A549 (cell line): ENCODE results near the gene PCNX1. TPM values are rescaled to one million over a fixed set of nuclear protein-coding genes. Genes with fewer than 3 reads are reported as not detected.
"Not testable (repeated sequence)": the region's sequence is repeated elsewhere in the genome, so short reads cannot be mapped to it uniquely, and the experiment has no call there.

Experiments used
- ATAC-seq, 2 experiments: fragments of 200-7000 bp in 1 of 2; fragments of >200 bp in 1 of 2; cut with Nextera tagmentation in 1 of 2; cut with Tn5 transposase in 1 of 2; 3 replicates each; pipeline versions ENCODE4 v1.8.0 to v1.9.1; 2018 to 2020; ENCODE audit warnings: mild to moderate bottlenecking in 1 of 2, moderate library complexity in 1 of 2
- CTCF ChIA-PET: fragments of 300-600 bp; sonication (Branson Sonifier 250); formaldehyde crosslinking; extraction: SDS; loops from one replicate; lab custom pipeline; 2021; ENCODE audit warnings: antibody characterized with exemption, inconsistent platforms; lab: Yijun Ruan, JAX
- POLR2A ChIA-PET: fragments of 350-600 bp; formaldehyde crosslinking; extraction: SDS; loops from one replicate; lab custom pipeline; 2021; ENCODE audit warnings: antibody characterized with exemption, inconsistent platforms; lab: Yijun Ruan, JAX
- DNase-seq, 2 experiments: peaks; one replicate each; pipeline versions ENCODE4 v3.0.0 to v3.0.0-alpha.2; 2011 to 2016; ENCODE audit warnings: low read depth in 1 of 2, low spot score in 1 of 2
- FAIRE-seq: peaks from 2 replicates; lab custom pipeline; 2011; peaks lifted over from hg19 to GRCh38; lab: Jason Lieb, UNC
- H3K27ac ChIP-seq, 2 experiments: fragments of >200 bp; sonication (Bioruptor Twin); formaldehyde crosslinking; 3 replicates each; pipeline ENCODE4 v1.5.1; 2016 to 2017
- H3K4me1 ChIP-seq: fragments of >200 bp; sonication (Bioruptor Twin); formaldehyde crosslinking; 3 replicates; pipeline ENCODE4 v1.6.1; 2016
- H3K4me2 ChIP-seq: fragments of >200 bp; sonication (Bioruptor Twin); formaldehyde crosslinking; 3 replicates; pipeline ENCODE4 v1.6.1; 2016
- H3K4me3 ChIP-seq: fragments of >200 bp; sonication (Bioruptor Twin); formaldehyde crosslinking; 3 replicates; pipeline ENCODE4 v1.5.1; 2016
- H3K9me3 ChIP-seq: fragments of >200 bp; sonication (Bioruptor Twin); formaldehyde crosslinking; 3 replicates; pipeline ENCODE4 v1.6.1; 2016
- BHLHE40 ChIP-seq: IDR thresholded peaks from 2 replicates; pipeline ENCODE4 v1.6.1; 2012; ENCODE audit warnings: low read depth, low read length, inconsistent platforms
- CEBPB ChIP-seq, 2 experiments: fragments of >200 bp in 1 of 2; sonication (Bioruptor Twin) in 1 of 2; formaldehyde crosslinking in 1 of 2; IDR thresholded peaks; 2 replicates each; pipeline ENCODE4 v1.6.1; 2012 to 2016
- HEYL ChIP-seq: fragments of 250-450 bp; sonication (Bioruptor Pico); IDR thresholded peaks from 2 replicates; pipeline ENCODE4 v1.8.0; 2021; ENCODE audit warnings: mild to moderate bottlenecking, moderate library complexity
- HOXB5 ChIP-seq: fragments of 250-450 bp; sonication (Bioruptor Pico); IDR thresholded peaks from 2 replicates; pipeline ENCODE4 v1.5.0; 2020; ENCODE audit warnings: mild to moderate bottlenecking, moderate library complexity
- JUN ChIP-seq, 2 experiments: fragments of >200 bp; sonication (Bioruptor Twin); formaldehyde crosslinking; IDR thresholded peaks; 2 replicates in 1 of 2; 3 replicates in 1 of 2; pipeline ENCODE4 v1.6.1; 2016 to 2017
- KDM5A ChIP-seq: fragments of 200-600 bp; sonication (generic); IDR thresholded peaks from 2 replicates; pipeline ENCODE4 v1.6.1; 2016; ENCODE audit warnings: antibody characterized with exemption, mild to moderate bottlenecking
- RAD21 ChIP-seq, 2 experiments: fragments of >200 bp in 1 of 2; sonication (Bioruptor Twin) in 1 of 2; formaldehyde crosslinking in 1 of 2; IDR thresholded peaks in 1 of 2; conservative IDR thresholded peaks in 1 of 2; 2 replicates in 1 of 2; 3 replicates in 1 of 2; pipeline ENCODE4 v1.6.1; 2012 to 2018; ENCODE audit warnings: inconsistent platforms in 1 of 2
- RARB ChIP-seq: fragments of 250-450 bp; sonication (Bioruptor Pico); IDR thresholded peaks from 2 replicates; pipeline ENCODE4 v1.8.0; 2021; ENCODE audit warnings: mild to moderate bottlenecking, moderate library complexity
- RFX5 ChIP-seq: fragments of 450-650 bp; IDR thresholded peaks from 2 replicates; pipeline ENCODE4 v1.7.1; 2014; ENCODE audit warnings: antibody characterized with exemption, mild to moderate bottlenecking, moderate library complexity
- TFCP2L1 ChIP-seq: fragments of 250-450 bp; sonication (Bioruptor Pico); IDR thresholded peaks from 2 replicates; pipeline ENCODE4 v1.5.0; 2021; ENCODE audit warnings: mild to moderate bottlenecking
- ZNF302 ChIP-seq: fragments of 250-450 bp; sonication (Bioruptor Pico); IDR thresholded peaks from 2 replicates; pipeline ENCODE4 v1.9.0; 2021; ENCODE audit warnings: inconsistent platforms, mild to moderate bottlenecking, moderate library complexity
- WGBS: methylation state at CpG from one replicate; pipeline ENCODE4 v1.1.6; 2017; ENCODE audit errors: missing lambda C conversion rate; 5-methylcytosine and 5-hydroxymethylcytosine counted together
- polyA plus RNA-seq, 4 experiments: library from polyadenylated mRNA; depleted of rRNA in 3 of 4; stranded (reverse); fragments of >200 nt; fragmentation: RNase III in 1 of 4; extraction: RNeasy Plus Mini Kit Qiagen cat#74134 plus additional on column Dnase treatment in 1 of 4; gene quantifications; 2 replicates in 3 of 4; 3 replicates in 1 of 4; pipeline ENCODE4 v1.2.3, GENCODE V29; 2011 to 2017
- TF ChIP-seq, protein P1 (sequence below): fragments of 200-600 bp; sonication (generic); IDR thresholded peaks from 2 replicates; pipeline ENCODE4 v1.6.1; 2016; ENCODE audit warnings: antibody characterized with exemption, mild to moderate bottlenecking, moderate library complexity
- TF ChIP-seq, protein P2 (sequence below): fragments of 150-350 bp; IDR thresholded peaks from 2 replicates; pipeline ENCODE4 v1.6.1; 2014; ENCODE audit warnings: low read depth, mild to moderate bottlenecking, low read length
- TF ChIP-seq, protein P3 (sequence below): IDR thresholded peaks from 2 replicates; pipeline ENCODE4 v1.6.1; 2012; ENCODE audit warnings: low read depth, borderline replicate concordance
- TF ChIP-seq, protein P4 (sequence below): fragments of >200 bp; sonication (Bioruptor Twin); formaldehyde crosslinking; IDR thresholded peaks from 3 replicates; pipeline ENCODE4 v1.5.1; 2016

PCNX1 gene
- polyA plus RNA-seq, 2 of the 4 experiments (the other 2 are of a cell fraction) = 10.4 to 45.0 TPM

DNA sequence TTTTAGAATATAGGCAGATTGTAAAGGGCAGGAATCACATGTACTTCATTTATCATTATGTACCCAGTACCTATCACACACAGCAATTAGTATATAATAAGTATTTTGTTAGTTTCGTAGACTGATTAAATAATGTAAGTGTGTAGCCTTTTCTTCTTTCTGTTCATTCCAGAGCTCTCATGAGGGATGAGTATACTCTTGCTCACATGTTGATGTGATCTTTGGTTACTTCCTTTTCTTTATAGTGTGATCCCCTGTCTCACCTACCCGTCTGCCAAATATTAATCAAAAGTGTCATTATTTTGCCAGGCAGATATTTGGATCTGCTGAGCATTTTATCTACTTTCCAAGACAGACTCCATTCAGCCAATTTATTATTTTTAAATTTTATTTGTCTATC lies 156.1 kb downstream of the PCNX1 start (continued):
- TF ChIP-seq RFX5 (no peak), HEYL (CRISPR knock-in tag) (no peak), RAD21 (conservative IDR thresholded peaks at IDR 0.05 in 1 of 2, IDR thresholded peaks at IDR 0.05 in 1 of 2) (no peak), CEBPB (IDR thresholded peaks at IDR 0.05) (no peak), HOXB5 (CRISPR knock-in tag) (no peak)
- TF ChIP-seq, protein P1, sequence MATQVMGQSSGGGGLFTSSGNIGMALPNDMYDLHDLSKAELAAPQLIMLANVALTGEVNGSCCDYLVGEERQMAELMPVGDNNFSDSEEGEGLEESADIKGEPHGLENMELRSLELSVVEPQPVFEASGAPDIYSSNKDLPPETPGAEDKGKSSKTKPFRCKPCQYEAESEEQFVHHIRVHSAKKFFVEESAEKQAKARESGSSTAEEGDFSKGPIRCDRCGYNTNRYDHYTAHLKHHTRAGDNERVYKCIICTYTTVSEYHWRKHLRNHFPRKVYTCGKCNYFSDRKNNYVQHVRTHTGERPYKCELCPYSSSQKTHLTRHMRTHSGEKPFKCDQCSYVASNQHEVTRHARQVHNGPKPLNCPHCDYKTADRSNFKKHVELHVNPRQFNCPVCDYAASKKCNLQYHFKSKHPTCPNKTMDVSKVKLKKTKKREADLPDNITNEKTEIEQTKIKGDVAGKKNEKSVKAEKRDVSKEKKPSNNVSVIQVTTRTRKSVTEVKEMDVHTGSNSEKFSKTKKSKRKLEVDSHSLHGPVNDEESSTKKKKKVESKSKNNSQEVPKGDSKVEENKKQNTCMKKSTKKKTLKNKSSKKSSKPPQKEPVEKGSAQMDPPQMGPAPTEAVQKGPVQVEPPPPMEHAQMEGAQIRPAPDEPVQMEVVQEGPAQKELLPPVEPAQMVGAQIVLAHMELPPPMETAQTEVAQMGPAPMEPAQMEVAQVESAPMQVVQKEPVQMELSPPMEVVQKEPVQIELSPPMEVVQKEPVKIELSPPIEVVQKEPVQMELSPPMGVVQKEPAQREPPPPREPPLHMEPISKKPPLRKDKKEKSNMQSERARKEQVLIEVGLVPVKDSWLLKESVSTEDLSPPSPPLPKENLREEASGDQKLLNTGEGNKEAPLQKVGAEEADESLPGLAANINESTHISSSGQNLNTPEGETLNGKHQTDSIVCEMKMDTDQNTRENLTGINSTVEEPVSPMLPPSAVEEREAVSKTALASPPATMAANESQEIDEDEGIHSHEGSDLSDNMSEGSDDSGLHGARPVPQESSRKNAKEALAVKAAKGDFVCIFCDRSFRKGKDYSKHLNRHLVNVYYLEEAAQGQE = no peak

DNA sequence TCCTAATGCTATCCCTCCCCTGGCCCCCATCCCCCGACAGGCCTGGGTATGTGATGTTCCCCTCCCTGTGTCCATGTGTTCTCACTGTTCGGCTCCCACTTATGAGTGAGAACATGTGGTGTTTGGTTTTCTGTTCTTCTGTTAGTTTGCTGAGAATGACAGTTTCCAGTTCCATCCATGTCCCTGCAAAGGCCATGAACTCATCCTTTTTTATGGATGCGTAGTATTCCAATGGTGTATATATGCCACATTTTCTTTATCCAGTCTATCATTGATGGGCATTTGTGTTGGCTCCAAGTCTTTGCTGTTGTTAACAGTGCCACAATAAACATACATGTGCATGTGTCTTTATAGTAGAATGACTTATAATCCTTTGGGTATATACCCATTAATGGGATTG lies 157.5 kb downstream of the PCNX1 start:
- H3K9me3 ChIP-seq, H3K4me2 ChIP-seq, H3K27ac ChIP-seq, H3K4me3 ChIP-seq, CTCF ChIA-PET, FAIRE-seq, POLR2A ChIA-PET, DNase-seq, ATAC-seq: not testable (repeated sequence)
- 99% methylated on average over 3 of the region's 3 CpGs for whole genome bisulfite sequencing
- peaks cover 10% of the 10 kb centered on the region for H3K4me1 ChIP-seq

DNA sequence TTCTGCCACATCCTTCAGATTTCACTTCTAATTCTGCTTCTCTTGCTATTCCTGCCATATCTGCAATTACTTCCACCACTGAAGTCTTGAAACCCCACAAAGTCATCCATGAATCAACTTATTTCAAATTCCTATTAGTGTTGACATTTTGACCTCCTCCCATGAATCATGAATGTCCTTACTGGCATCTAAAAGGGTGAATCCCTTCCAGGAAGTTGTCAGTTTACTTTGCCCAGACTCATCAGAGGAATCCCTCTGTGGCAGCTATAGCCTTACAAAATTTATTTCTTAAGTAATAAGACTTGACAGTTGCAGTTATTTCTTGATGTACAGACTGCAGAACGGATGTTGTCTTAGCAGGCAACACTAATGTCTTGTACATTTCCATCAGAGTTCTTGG lies 162.9 kb downstream of the PCNX1 start:
- Histone ChIP-seq H3K4me3 (no peak overlapping the region), H3K27ac (no peak overlapping the region), H3K4me1 (peaks cover 8% of the 10 kb centered on the region; the same call in 2 of the 3 replicates), H3K9me3 (0 out of 3 replicates have a peak, but pooled peaks cover under 1% of the 10 kb centered on the region), H3K4me2 (no peak overlapping the region)
- ATAC-seq (no peak), DNase-seq (peak in 1 of 2 experiments; percentile 16), FAIRE-seq (no peak)
- 88% methylated on average over 1 of the region's 1 CpG for WGBS
- ChIA-PET CTCF (no interaction called here), POLR2A (no interaction called here)
- TF ChIP-seq, protein P2, sequence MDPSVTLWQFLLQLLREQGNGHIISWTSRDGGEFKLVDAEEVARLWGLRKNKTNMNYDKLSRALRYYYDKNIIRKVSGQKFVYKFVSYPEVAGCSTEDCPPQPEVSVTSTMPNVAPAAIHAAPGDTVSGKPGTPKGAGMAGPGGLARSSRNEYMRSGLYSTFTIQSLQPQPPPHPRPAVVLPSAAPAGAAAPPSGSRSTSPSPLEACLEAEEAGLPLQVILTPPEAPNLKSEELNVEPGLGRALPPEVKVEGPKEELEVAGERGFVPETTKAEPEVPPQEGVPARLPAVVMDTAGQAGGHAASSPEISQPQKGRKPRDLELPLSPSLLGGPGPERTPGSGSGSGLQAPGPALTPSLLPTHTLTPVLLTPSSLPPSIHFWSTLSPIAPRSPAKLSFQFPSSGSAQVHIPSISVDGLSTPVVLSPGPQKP = no peak
- TF ChIP-seq BHLHE40 (no peak), ZNF302 (CRISPR knock-in tag) (no peak), KDM5A (no peak), RARB (CRISPR knock-in tag) (no peak), JUN (IDR thresholded peaks at IDR 0.05) (no peak), TFCP2L1 (CRISPR knock-in tag) (no peak)
- TF ChIP-seq, protein P3, sequence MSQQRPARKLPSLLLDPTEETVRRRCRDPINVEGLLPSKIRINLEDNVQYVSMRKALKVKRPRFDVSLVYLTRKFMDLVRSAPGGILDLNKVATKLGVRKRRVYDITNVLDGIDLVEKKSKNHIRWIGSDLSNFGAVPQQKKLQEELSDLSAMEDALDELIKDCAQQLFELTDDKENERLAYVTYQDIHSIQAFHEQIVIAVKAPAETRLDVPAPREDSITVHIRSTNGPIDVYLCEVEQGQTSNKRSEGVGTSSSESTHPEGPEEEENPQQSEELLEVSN = no peak
- TF ChIP-seq, protein P4, sequence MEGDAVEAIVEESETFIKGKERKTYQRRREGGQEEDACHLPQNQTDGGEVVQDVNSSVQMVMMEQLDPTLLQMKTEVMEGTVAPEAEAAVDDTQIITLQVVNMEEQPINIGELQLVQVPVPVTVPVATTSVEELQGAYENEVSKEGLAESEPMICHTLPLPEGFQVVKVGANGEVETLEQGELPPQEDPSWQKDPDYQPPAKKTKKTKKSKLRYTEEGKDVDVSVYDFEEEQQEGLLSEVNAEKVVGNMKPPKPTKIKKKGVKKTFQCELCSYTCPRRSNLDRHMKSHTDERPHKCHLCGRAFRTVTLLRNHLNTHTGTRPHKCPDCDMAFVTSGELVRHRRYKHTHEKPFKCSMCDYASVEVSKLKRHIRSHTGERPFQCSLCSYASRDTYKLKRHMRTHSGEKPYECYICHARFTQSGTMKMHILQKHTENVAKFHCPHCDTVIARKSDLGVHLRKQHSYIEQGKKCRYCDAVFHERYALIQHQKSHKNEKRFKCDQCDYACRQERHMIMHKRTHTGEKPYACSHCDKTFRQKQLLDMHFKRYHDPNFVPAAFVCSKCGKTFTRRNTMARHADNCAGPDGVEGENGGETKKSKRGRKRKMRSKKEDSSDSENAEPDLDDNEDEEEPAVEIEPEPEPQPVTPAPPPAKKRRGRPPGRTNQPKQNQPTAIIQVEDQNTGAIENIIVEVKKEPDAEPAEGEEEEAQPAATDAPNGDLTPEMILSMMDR = no peak
- TF ChIP-seq, all 56 proteins: peak for 0
